Esophagus muscularis mucosa (tissue), 4 donors: ENCODE results near the gene MYO10.

Source experiments
- CTCF ChIP-seq, 3 experiments: fragments of 200-600 bp in 2 of 3; fragments of 450-650 bp in 1 of 3; sonication (generic) in 2 of 3; IDR thresholded peaks; one replicate each; pipeline ENCODE4 v1.5.1; 2017 to 2019; ENCODE audit warnings: antibody characterized with exemption in 3 of 3, mild to moderate bottlenecking in 2 of 3, moderate library complexity in 1 of 3
- EP300 ChIP-seq: sonication (generic); formaldehyde crosslinking; IDR thresholded peaks from one replicate; pipeline ENCODE4 v1.6.1; 2017; ENCODE audit warnings: antibody characterized with exemption
- POLR2A ChIP-seq: fragments of 450-650 bp; IDR thresholded peaks from one replicate; pipeline ENCODE4 v1.6.1; 2017; ENCODE audit warnings: antibody characterized with exemption, moderate library complexity, mild to moderate bottlenecking, low read depth
- POLR2AphosphoS5 ChIP-seq, 2 donors: sonication (generic); formaldehyde crosslinking; IDR thresholded peaks; one replicate each; pipeline ENCODE4 v1.6.1; 2017; ENCODE audit warnings: antibody characterized with exemption in 2 of 2

- TF ChIP-seq CTCF (IDR thresholded peaks at IDR 0.05), result no peak
- no peak for TF ChIP-seq POLR2AphosphoS5 (IDR thresholded peaks at IDR 0.05)
- no peak for TF ChIP-seq POLR2A
- no peak for TF ChIP-seq EP300
These were observed 147.1 kb downstream of the MYO10 start for GRCh38 chr5:16788957-16789356.
